Measurements from ENCODE around the gene RBP3. TPM values are rescaled to one million over a fixed set of nuclear protein-coding genes. Genes with fewer than 3 reads are reported as not detected.

Gene RBP3
- total RNA-seq, 1 experiment from 2014 or later, result not detected

DNA sequence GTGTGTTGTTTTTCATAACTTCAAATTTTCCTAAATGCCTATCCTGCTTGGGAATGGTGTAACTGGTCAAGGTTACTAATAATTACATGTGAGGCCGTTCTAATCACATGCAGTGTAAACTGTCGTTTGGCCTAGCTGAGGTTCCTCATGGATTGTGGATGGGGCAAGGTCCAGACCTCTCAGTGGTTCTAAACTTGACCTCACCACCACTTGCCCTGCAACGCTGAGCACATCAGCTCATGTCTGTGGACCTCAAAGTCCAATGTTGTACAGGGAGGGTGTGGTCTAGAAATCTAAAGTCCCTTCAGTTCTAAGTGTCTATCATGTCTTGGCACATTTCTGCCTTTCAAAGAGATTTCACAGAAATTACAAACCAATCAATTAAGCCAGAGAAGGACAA lies 15.6 kb downstream of the RBP3 start:
- Mint-ChIP-seq H3K27me3 (ENCODE audit: insufficient read depth, unreplicated experiment) (no peaks in the 10 kb centered on the region), H3K4me1 (ENCODE audit: low read depth, unreplicated experiment) (no peaks in the 10 kb centered on the region), H3K27ac (ENCODE audit: unreplicated experiment) (no peak overlapping the region), H3K36me3 (ENCODE audit: insufficient read depth, unreplicated experiment) (no peaks in the 10 kb centered on the region), H3K4me3 (ENCODE audit: unreplicated experiment) (no peak overlapping the region), H3K9me3 (ENCODE audit: unreplicated experiment) (no peaks in the 10 kb centered on the region)
- TF ChIP-seq, protein P1, sequence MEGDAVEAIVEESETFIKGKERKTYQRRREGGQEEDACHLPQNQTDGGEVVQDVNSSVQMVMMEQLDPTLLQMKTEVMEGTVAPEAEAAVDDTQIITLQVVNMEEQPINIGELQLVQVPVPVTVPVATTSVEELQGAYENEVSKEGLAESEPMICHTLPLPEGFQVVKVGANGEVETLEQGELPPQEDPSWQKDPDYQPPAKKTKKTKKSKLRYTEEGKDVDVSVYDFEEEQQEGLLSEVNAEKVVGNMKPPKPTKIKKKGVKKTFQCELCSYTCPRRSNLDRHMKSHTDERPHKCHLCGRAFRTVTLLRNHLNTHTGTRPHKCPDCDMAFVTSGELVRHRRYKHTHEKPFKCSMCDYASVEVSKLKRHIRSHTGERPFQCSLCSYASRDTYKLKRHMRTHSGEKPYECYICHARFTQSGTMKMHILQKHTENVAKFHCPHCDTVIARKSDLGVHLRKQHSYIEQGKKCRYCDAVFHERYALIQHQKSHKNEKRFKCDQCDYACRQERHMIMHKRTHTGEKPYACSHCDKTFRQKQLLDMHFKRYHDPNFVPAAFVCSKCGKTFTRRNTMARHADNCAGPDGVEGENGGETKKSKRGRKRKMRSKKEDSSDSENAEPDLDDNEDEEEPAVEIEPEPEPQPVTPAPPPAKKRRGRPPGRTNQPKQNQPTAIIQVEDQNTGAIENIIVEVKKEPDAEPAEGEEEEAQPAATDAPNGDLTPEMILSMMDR (IDR thresholded peaks at IDR 0.05; ENCODE audit: insufficient read depth in 1 of 2, low read depth in 1 of 2, low read length in 1 of 2, severe bottlenecking in 1 of 2, unreplicated experiment in 1 of 2), result no peak
- no peaks in the 10 kb centered on the region for H3K9me3 ChIP-seq
- no peaks in the 10 kb centered on the region for H3K36me3 ChIP-seq (ENCODE audit: control insufficient read depth, insufficient read depth, low read length)
- H3K27me3 ChIP-seq (replicated peaks; ENCODE audit: control insufficient read depth, insufficient read depth, low read length), result no peaks in the 10 kb centered on the region
- H3K4me3 ChIP-seq (ENCODE audit: low read depth, low read length), result no peak overlapping the region
- POLR2A ChIA-PET, result no interaction called here
- intact Hi-C loops (cut with micrococcal nuclease; ENCODE audit: unreplicated experiment), result no loop called here
- CTCF ChIA-PET, result interaction anchor here (1.0 kb wide), 1 partner anchor 10 kb away, joined by 4 read pairs; no protein-coding TSS in a partner anchor
- BruUV-seq (replicated peaks), result no TSS peak
- H3K4me1 ChIP-seq, result peaks cover 13% of the 10 kb centered on the region
- DNase-seq, result peak in 1 of 2 experiments; percentile 39

DNA sequence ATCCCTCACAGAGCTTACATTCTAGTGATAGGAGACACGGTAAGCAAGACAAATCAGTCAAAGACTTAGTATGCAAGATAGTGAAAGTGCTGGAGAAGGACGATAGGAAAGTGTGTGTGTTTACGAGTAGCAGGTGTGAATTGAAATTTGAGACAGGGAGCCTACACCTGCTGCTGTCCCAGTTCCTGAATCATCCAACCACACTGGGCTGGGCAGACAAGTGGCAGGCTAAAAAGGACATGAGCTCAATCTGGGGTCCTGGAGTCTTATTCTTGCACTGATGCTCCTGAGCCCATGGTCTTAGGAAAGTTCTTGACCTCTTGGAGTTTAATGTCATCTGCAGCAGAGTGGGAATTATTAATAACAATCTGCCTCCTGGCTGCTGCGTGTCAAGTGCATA lies 16.2 kb downstream of the RBP3 start:
- Mint-ChIP-seq H3K27ac (ENCODE audit: unreplicated experiment) (no peak overlapping the region), H3K27me3 (ENCODE audit: insufficient read depth, unreplicated experiment) (no peaks in the 10 kb centered on the region), H3K9me3 (ENCODE audit: unreplicated experiment) (no peaks in the 10 kb centered on the region), H3K4me3 (ENCODE audit: unreplicated experiment) (no peak overlapping the region), H3K36me3 (ENCODE audit: insufficient read depth, unreplicated experiment) (no peaks in the 10 kb centered on the region), H3K4me1 (ENCODE audit: low read depth, unreplicated experiment) (no peaks in the 10 kb centered on the region)
- CTCF ChIA-PET, result interaction anchor here (1.9 kb wide), 1 partner anchor 24 kb away, joined by 10 read pairs; no protein-coding TSS in a partner anchor
- intact Hi-C loops (cut with micrococcal nuclease; ENCODE audit: unreplicated experiment), result no loop called here
- H3K4me3 ChIP-seq (ENCODE audit: low read depth, low read length), result no peak overlapping the region
- no TSS peak for BruUV-seq (replicated peaks)
- H3K4me1 ChIP-seq, result peaks cover 13% of the 10 kb centered on the region
- no peaks in the 10 kb centered on the region for H3K9me3 ChIP-seq
- peak in 1 of 2 experiments; percentile 24 for DNase-seq
- TF ChIP-seq, protein P1 (IDR thresholded peaks at IDR 0.05; ENCODE audit: insufficient read depth in 1 of 2, low read depth in 1 of 2, low read length in 1 of 2, severe bottlenecking in 1 of 2, unreplicated experiment in 1 of 2), result no peak
- no peaks in the 10 kb centered on the region for H3K36me3 ChIP-seq (ENCODE audit: control insufficient read depth, insufficient read depth, low read length)
- no peaks in the 10 kb centered on the region for H3K27me3 ChIP-seq (replicated peaks; ENCODE audit: control insufficient read depth, insufficient read depth, low read length)
- POLR2A ChIA-PET, result no interaction called here

DNA sequence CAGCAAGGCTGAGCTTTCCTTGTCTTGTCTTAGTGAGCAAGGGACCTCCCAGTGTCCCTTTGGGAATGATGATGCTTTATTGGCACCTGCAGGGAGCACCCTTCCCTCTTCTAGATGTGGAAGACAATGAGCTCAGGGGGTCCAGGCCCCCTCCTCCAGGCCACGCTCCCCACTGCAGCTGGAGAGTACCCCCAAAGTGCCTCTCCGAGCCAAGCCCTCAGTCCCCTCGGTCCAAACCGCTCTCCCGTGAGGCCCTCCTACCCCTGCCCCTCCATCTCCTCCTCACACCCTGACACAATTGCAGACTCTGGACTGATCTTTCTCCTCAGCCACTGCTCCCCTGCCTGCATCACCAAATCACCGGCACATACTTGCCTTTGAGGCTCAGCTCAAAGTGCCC lies 16.7 kb downstream of the RBP3 start:
- ChIA-PET POLR2A (no interaction called here), CTCF (interaction anchor here (1.9 kb wide), 1 partner anchor 24 kb away, joined by 10 read pairs; no protein-coding TSS in a partner anchor)
- no peaks in the 10 kb centered on the region for H3K36me3 Mint-ChIP-seq (ENCODE audit: insufficient read depth, unreplicated experiment)
- Histone ChIP-seq H3K27me3 (replicated peaks; ENCODE audit: control insufficient read depth, insufficient read depth, low read length) (no peaks in the 10 kb centered on the region), H3K9me3 (no peaks in the 10 kb centered on the region), H3K4me1 (peaks cover 13% of the 10 kb centered on the region), H3K4me3 (ENCODE audit: low read depth, low read length) (no peak overlapping the region), H3K36me3 (ENCODE audit: control insufficient read depth, insufficient read depth, low read length) (no peaks in the 10 kb centered on the region)
- H3K9me3 Mint-ChIP-seq (ENCODE audit: unreplicated experiment), result no peaks in the 10 kb centered on the region
- TF ChIP-seq, protein P1 (IDR thresholded peaks at IDR 0.05; ENCODE audit: insufficient read depth in 1 of 2, low read depth in 1 of 2, low read length in 1 of 2, severe bottlenecking in 1 of 2, unreplicated experiment in 1 of 2), result no peak
- peak in 1 of 2 experiments; percentile 31 for DNase-seq
- intact Hi-C loops (cut with micrococcal nuclease; ENCODE audit: unreplicated experiment), result no loop called here
- H3K4me1 Mint-ChIP-seq (ENCODE audit: low read depth, unreplicated experiment), result no peaks in the 10 kb centered on the region
- H3K27ac Mint-ChIP-seq (ENCODE audit: unreplicated experiment), result no peak overlapping the region
- no peak overlapping the region for H3K4me3 Mint-ChIP-seq (ENCODE audit: unreplicated experiment)
- no TSS peak for BruUV-seq (replicated peaks)
- no peaks in the 10 kb centered on the region for H3K27me3 Mint-ChIP-seq (ENCODE audit: insufficient read depth, unreplicated experiment)

All from Caco-2 (cell line).